Breast epithelium (tissue), 3 donors: Measurements from ENCODE around the gene PTPRH.

ENCODE experiments used
- CTCF ChIP-seq, 3 donors: fragments of 450-650 bp; IDR thresholded peaks; one replicate each; pipeline ENCODE4 v1.5.1; 2016 to 2017; ENCODE audit warnings: antibody characterized with exemption in 3 of 3, mild to moderate bottlenecking in 3 of 3, moderate library complexity in 3 of 3
- POLR2A ChIP-seq: fragments of 450-650 bp; IDR thresholded peaks from one replicate; pipeline ENCODE4 v1.6.1; 2016; ENCODE audit warnings: antibody characterized with exemption, mild to moderate bottlenecking, moderate library complexity
- POLR2AphosphoS5 ChIP-seq, 3 donors: sonication (generic); formaldehyde crosslinking; IDR thresholded peaks; one replicate each; pipeline ENCODE4 v1.6.1; 2017; ENCODE audit warnings: antibody characterized with exemption in 3 of 3

GRCh38 chr19:55146078-55146704 is 63.1 kb downstream of the PTPRH start:
- TF ChIP-seq POLR2A (no peak), CTCF (IDR thresholded peaks at IDR 0.05) (no peak), POLR2AphosphoS5 (IDR thresholded peaks at IDR 0.05) (no peak)
